HG02943 (cell line): ENCODE results near the gene FXYD5.

Source experiments
- ATAC-seq: cut with Tn5 transposase; IDR thresholded peaks from one replicate; pipeline ENCODE4 v1.9.1; 2021; ENCODE audit warnings: mild to moderate bottlenecking, low read depth, moderate library complexity; ENCODE audit not compliant: unreplicated experiment

FXYD5 gene

GRCh38 chr19:35208121-35208520 lies 53.6 kb downstream of the FXYD5 start:
- no peak for ATAC-seq

DNA sequence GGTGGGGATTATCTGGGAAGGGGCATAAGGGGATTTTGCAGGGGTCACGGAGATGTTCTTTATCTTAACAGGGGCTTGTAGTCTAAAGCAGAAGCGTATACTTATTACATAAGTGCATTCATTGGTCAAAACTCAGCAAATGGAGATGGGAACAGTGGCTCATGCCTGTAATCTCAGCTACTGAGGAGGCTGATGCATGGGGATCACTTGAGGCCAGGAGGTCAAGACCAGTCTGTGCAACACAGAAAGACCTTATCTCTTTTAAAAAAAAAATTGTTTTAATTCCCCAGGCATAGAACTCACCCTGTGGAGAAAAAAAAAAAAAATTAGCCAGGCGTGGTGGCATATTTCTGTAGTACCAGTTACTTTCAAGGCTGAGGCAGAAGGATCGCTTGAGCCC lies 55.1 kb downstream of the FXYD5 start:
- no peak for ATAC-seq

DNA sequence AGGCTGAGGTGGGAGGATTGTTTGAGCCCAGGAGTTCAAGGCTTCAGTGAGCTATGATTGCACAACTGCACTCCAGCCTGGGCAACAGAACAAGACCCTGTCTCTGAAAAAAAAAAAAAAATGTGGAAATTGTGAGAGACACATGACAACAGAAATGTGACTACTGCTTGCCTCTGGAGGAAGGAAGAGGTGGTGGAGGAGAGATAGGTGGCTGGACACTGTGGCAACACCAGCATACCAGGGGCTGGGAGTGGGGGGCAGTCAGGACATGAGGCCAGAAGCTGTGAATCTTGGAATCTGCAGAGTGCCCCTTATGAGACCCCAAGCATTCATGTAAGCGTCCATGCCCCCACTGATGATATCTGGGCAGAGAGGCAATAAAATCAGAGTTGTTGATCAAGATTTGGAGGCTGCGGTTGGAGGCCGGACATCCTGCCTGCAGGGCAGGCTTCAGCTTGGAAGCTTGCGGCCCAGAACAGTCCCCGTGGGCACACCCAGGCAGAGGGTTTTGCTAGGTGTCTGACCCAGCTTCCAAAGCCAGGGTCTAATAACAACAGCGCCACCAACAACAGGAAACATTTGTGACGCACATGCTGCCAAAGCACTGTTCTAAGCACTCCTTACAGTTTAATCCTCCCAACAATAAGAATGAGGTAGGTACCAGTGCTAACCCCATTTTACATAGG lies 57.2 kb downstream of the FXYD5 start:
- no peak for ATAC-seq

GRCh38 chr19:35212241-35212640 lies 57.7 kb downstream of the FXYD5 start:
- no peak for ATAC-seq

GRCh38 chr19:35213663-35214632 lies 59.4 kb downstream of the FXYD5 start:
- ATAC-seq, result peak; percentile 55

GRCh38 chr19:35214766-35215422 lies 60.4 kb downstream of the FXYD5 start:
- no peak for ATAC-seq

GRCh38 chr19:35216016-35216832 lies 61.7 kb downstream of the FXYD5 start:
- ATAC-seq, result no peak

DNA sequence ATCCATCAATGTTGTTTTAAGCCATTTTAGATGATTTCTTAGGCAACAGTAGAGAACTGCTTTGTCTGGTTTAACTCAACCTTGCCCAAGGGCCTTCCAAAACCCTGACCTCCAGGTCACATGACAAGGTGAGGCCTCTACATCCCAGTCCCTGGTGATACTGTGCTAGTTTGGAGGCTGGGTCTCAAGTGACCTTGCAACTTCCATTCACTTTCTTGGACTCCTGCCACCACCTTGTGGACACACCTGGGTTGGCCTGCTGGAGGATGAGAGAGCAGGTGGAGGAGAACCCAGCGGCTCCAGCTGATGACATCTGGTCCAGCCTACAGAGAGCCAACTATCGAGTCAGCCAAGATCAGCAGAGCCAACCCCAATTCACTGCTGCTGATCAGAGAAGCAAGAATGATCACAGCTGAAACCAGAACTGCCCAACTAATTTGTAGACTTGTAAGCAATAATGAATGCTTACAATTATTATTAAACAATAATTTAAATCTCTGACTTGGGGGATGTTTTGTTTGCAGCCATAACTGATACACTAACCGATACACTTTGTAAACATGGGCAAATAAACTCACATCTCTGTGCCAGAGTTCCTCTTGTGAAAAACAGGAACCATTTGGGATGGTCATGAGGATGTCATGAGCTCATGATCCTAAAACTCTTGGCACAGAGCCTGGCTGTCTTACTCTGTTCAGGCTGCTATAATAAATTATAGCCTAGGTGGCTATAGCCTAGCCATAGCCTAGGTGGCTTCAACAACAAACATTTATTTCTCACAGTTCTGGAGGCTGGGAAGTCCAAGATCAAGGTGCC lies 62.5 kb downstream of the FXYD5 start:
- ATAC-seq, result no peak

DNA sequence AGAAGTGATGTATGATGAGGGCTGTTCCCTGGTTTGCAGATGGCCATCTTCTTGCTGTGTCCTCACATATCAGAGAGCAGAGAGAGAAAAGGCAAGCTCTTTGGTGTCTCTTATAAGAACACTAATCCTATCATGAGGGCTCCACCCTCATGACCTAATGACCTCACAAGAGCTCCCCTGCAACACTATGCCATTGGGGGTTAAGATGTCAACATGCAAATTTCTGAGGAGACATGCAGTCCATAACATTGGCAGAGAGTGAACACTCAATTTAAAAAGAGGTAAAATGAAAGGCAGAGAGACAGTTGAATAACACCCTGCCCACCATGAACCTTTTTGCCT lies 63.1 kb downstream of the FXYD5 start:
- no peak for ATAC-seq

DNA sequence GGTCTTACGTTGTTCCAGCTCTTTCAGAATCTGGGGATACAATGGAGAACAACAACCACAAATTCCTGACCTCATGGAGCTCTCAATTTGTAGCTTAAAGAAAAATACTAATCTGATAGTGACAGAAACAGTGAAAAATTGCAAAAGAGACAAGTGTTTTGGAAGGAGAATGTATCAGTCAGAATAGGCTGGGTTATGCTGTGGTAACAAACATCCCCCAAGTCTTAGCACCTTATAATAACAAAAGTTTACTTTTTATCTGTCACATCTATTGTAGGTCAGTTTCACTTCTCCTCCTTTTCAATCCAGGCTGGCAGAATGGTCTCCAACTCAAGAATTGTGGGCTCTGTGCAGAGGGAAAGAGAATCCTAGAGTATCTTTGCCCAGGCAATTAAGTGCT lies 64.5 kb downstream of the FXYD5 start:
- ATAC-seq, result no peak
